Esophagus muscularis mucosa (tissue), 4 donors: Measurements from ENCODE around the gene LMLN. TPM values are rescaled to one million over a fixed set of nuclear protein-coding genes. Genes with fewer than 3 reads are reported as not detected.

Experiments used
- DNase-seq: peaks from one replicate; pipeline ENCODE4 v3.0.0-alpha.2; 2017; ENCODE audit errors: extremely low spot score
- H3K27ac ChIP-seq, 4 donors: fragments of 200-600 bp; sonication (generic); replicated peaks in 1 of 4; 1 replicate in 3 of 4; 2 replicates in 1 of 4; pipeline ENCODE4 v1.5.1; 2016 to 2019; ENCODE audit warnings: mild to moderate bottlenecking in 1 of 4
- H3K27me3 ChIP-seq, 4 donors: fragments of 200-600 bp; sonication (generic); one replicate each; pipeline versions ENCODE4 v1.5.1 to v1.6.0; 2016 to 2019
- H3K36me3 ChIP-seq, 4 donors: fragments of 200-600 bp; sonication (generic); one replicate each; pipeline ENCODE4 v1.5.1; 2016 to 2019
- H3K4me1 ChIP-seq, 4 donors: fragments of 200-600 bp; sonication (generic); one replicate each; pipeline ENCODE4 v1.5.1; 2016 to 2019
- H3K4me3 ChIP-seq, 4 donors: fragments of 200-600 bp; sonication (generic); 1 replicate in 2 of 4; 2 replicates in 2 of 4; pipeline ENCODE4 v1.5.1; 2016 to 2019; ENCODE audit warnings: mild to moderate bottlenecking in 4 of 4, moderate library complexity in 1 of 4
- H3K9me3 ChIP-seq, 4 donors: fragments of 200-600 bp; sonication (generic); 1 replicate in 3 of 4; 2 replicates in 1 of 4; pipeline ENCODE4 v1.5.1; 2016 to 2019
- EP300 ChIP-seq: sonication (generic); formaldehyde crosslinking; IDR thresholded peaks from one replicate; pipeline ENCODE4 v1.6.1; 2017; ENCODE audit warnings: antibody characterized with exemption
- POLR2A ChIP-seq: fragments of 450-650 bp; IDR thresholded peaks from one replicate; pipeline ENCODE4 v1.6.1; 2017; ENCODE audit warnings: antibody characterized with exemption, moderate library complexity, mild to moderate bottlenecking, low read depth
- POLR2AphosphoS5 ChIP-seq, 2 donors: sonication (generic); formaldehyde crosslinking; IDR thresholded peaks; one replicate each; pipeline ENCODE4 v1.6.1; 2017; ENCODE audit warnings: antibody characterized with exemption in 2 of 2
- WGBS: methylation state at CpG from one replicate; pipeline ENCODE4 v1.1.5; 2018; 5-methylcytosine and 5-hydroxymethylcytosine counted together
- intact Hi-C: fragments of 100-400 bp; cut with DNase I; formaldehyde crosslinking; loops from one replicate; pipeline ENCODE4 v1.15.1; 2023
- total RNA-seq, 4 donors: library from RNA; depleted of rRNA; stranded (reverse); fragments of >200 nt; gene quantifications; one replicate each; pipeline versions ENCODE4 v1.1.0 to v1.2.1, GENCODE V29; 2016
- TF ChIP-seq, protein P1 (sequence below), 3 experiments: fragments of 200-600 bp in 2 of 3; fragments of 450-650 bp in 1 of 3; sonication (generic) in 2 of 3; IDR thresholded peaks; one replicate each; pipeline ENCODE4 v1.5.1; 2017 to 2019; ENCODE audit warnings: antibody characterized with exemption in 3 of 3, mild to moderate bottlenecking in 2 of 3, moderate library complexity in 1 of 3

The LMLN gene
- total RNA-seq, 4 donors from 2014 or later: 4.1 to 5.5 (median 4.6) TPM

DNA sequence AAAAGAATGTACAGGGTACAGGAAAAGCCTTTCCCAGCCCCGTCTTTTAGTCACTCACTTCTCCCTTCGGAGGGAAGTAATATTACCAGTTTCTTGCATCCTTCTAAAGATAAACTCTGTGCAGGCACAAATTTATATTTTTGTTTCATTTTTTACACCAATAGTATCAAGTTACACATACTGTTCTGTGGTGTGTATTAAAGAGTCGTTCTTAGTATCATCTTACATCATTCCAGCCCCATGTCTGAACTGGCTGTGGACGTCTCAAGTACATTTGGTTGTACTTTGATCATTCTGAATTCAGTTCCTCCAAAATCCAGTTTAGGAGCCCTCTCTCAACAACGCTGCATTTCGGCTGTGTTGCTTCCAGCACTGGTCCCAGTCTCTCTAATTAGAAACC, 68.7 kb downstream of the LMLN start:
- Histone ChIP-seq H3K4me3 (no peak overlapping the region), H3K36me3 (peaks cover 4 to 30% (median 12%) of the 10 kb centered on the region in 4 donors), H3K9me3 (no peaks in the 10 kb centered on the region), H3K27ac (no peak overlapping the region), H3K4me1 (no peaks in the 10 kb centered on the region), H3K27me3 (no peaks in the 10 kb centered on the region)
- intact Hi-C loops: no loop called here
- DNase-seq: no peak
- 81% methylated on average over 6 of the region's 6 CpGs for WGBS
- TF ChIP-seq POLR2AphosphoS5 (IDR thresholded peaks at IDR 0.05) (no peak), POLR2A (no peak), EP300 (no peak)

DNA sequence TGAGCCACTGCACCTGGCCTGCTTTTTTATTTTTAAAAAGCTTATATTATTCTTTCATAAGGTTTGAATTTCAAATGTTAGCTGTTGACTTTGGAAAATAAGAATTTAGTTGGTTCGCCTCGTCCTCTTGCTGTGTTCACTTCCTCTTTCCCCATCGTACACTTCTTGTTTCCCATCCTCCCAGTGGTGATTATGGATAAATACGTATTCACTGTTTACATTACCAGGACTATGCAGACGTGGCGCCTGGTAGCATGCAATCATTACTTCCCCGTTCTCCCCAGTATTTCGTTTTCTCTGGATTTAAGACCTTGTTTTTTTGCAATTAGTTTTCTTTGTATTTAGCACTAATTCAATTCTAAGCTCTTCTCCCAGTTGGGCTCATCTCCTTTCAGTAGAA, 70.1 kb downstream of the LMLN start:
- H3K4me3 ChIP-seq: no peak overlapping the region
- H3K27me3 ChIP-seq: no peaks in the 10 kb centered on the region
- no peak overlapping the region for H3K27ac ChIP-seq
- H3K9me3 ChIP-seq: no peaks in the 10 kb centered on the region
- WGBS: 76% methylated on average over 8 of the region's 8 CpGs
- TF ChIP-seq POLR2AphosphoS5 (IDR thresholded peaks at IDR 0.05) (no peak), EP300 (no peak), POLR2A (no peak)
- TF ChIP-seq, protein P1, sequence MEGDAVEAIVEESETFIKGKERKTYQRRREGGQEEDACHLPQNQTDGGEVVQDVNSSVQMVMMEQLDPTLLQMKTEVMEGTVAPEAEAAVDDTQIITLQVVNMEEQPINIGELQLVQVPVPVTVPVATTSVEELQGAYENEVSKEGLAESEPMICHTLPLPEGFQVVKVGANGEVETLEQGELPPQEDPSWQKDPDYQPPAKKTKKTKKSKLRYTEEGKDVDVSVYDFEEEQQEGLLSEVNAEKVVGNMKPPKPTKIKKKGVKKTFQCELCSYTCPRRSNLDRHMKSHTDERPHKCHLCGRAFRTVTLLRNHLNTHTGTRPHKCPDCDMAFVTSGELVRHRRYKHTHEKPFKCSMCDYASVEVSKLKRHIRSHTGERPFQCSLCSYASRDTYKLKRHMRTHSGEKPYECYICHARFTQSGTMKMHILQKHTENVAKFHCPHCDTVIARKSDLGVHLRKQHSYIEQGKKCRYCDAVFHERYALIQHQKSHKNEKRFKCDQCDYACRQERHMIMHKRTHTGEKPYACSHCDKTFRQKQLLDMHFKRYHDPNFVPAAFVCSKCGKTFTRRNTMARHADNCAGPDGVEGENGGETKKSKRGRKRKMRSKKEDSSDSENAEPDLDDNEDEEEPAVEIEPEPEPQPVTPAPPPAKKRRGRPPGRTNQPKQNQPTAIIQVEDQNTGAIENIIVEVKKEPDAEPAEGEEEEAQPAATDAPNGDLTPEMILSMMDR (IDR thresholded peaks at IDR 0.05): no peak
- intact Hi-C loops: no loop called here
- H3K4me1 ChIP-seq: no peaks in the 10 kb centered on the region
- no peak for DNase-seq
- peaks cover 4 to 28% (median 12%) of the 10 kb centered on the region in 4 donors for H3K36me3 ChIP-seq

DNA sequence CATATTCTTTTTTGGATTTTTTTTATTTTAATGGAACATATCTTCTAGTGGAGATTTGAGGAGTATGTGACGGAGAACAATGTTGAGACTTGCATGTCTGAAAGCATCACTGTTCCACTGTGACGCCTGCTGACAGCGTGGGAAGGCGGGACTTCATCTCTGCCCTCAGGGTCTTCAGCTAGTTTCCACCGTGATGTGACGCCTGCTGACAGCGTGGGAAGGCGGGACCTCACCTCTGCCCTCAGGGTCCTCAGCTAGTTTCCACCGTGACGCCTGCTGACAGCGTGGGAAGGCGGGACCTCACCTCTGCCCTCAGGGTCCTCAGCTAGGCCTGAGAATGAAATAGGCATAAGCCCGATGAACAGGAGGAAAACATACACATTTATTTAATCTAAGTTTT, 70.7 kb downstream of the LMLN start:
- no peak for DNase-seq
- no peak for TF ChIP-seq POLR2AphosphoS5 (IDR thresholded peaks at IDR 0.05)
- TF ChIP-seq EP300: no peak
- TF ChIP-seq, protein P1 (IDR thresholded peaks at IDR 0.05): no peak
- Histone ChIP-seq H3K4me1 (no peaks in the 10 kb centered on the region), H3K4me3 (no peak overlapping the region), H3K36me3 (peaks cover 2 to 22% (median 7%) of the 10 kb centered on the region in 4 donors), H3K9me3 (no peaks in the 10 kb centered on the region), H3K27ac (no peak overlapping the region), H3K27me3 (no peaks in the 10 kb centered on the region)
- intact Hi-C loops: no loop called here
- WGBS: 84% methylated on average over 13 of the region's 13 CpGs

DNA sequence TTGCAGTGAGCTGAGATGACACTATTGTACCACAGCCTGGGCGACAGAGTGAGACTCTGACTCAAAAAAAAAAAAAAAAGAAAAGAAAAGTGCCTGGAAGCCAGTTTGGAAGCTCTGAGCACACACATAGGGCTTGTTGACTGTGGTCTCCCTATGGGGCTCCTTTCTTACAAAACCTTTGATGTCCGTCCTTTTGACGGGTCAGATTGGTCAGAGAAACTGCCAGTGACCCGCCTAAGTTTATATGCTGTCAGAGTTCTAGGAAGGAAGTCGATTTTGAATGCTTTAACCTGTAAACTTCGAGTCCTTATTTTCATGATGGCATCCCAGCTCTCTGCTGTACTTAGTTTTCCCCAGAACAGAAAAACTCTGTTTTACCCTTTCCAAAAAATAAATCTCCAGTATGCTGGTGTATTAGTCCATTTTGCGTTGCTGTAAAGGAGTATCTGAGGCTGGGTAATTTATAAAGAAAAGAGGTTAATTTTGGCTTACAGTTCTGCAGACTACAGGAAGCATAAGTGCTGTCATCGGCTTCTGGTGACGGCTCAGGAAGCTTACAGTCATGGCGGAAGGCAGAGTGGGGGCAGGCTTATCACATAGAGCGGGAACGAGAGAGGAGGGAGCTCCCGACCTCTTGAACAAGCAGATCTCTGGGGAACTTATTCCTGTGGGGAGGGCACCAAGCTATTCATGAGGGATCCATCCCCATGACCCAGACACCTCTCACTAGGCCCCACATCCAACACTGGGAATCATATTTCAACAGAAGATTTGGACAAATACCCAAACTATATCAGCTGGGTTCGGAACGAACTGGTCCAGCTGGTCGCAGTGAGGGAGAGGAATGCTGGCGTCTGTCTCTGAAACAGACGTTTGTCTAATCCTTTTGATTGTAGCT, 72.3 kb downstream of the LMLN start:
- Histone ChIP-seq H3K4me3 (no peak overlapping the region), H3K4me1 (no peaks in the 10 kb centered on the region), H3K36me3 (peaks cover 0 to 12% (median 4%) of the 10 kb centered on the region in 4 donors), H3K9me3 (no peaks in the 10 kb centered on the region), H3K27ac (no peak overlapping the region), H3K27me3 (no peaks in the 10 kb centered on the region)
- TF ChIP-seq POLR2A (no peak), EP300 (no peak), POLR2AphosphoS5 (IDR thresholded peaks at IDR 0.05) (no peak)
- TF ChIP-seq, protein P1 (IDR thresholded peaks at IDR 0.05): no peak
- no peak for DNase-seq
- 75% methylated on average over 18 of the region's 18 CpGs for WGBS
- intact Hi-C loops: no loop called here

DNA sequence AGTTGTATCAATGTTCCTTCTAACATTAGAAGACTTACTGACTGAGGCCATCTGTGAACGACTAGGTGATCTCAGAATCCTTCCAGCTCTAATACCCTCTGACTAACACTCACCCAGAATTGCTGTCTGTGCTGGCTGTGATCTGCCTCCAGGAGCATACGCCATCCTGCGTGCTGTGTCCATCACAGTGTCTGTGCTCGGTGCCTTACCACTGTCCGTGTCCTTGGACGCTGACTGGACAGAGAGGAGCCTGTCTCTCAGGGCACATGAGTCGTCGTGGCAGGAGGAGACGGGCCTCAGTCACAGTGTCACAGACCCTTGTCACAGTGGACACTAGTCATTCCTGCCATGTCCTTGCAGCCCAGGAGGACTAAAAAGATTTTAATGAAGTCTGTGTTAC, 83.1 kb downstream of the LMLN start:
- TF ChIP-seq POLR2A: no peak
- TF ChIP-seq, protein P1 (IDR thresholded peaks at IDR 0.05): no peak
- TF ChIP-seq POLR2AphosphoS5 (IDR thresholded peaks at IDR 0.05): no peak
- no peak for TF ChIP-seq EP300
- Histone ChIP-seq H3K27me3 (no peaks in the 10 kb centered on the region), H3K27ac (no peak overlapping the region), H3K4me1 (no peaks in the 10 kb centered on the region), H3K9me3 (no peaks in the 10 kb centered on the region), H3K4me3 (no peak overlapping the region), H3K36me3 (peaks cover 0 to 16% (median 10%) of the 10 kb centered on the region in 4 donors)
- DNase-seq: no peak
- WGBS: 93% methylated on average over 9 of the region's 9 CpGs
- intact Hi-C loops: no loop called here
